Ishikawa (cell line): ENCODE results near the gene KNTC1.

ENCODE experiments used
- CEBPB ChIP-seq: IDR thresholded peaks from 2 replicates; pipeline ENCODE4 v1.6.1; 2012
- CREB1 ChIP-seq: IDR thresholded peaks from 2 replicates; pipeline ENCODE4 v1.6.1; 2012; ENCODE audit warnings: low read depth
- EGR1 ChIP-seq: IDR thresholded peaks from 2 replicates; pipeline ENCODE4 v1.6.1; 2012
- EP300 ChIP-seq: IDR thresholded peaks from 2 replicates; pipeline ENCODE4 v1.6.1; 2012; ENCODE audit warnings: borderline replicate concordance
- FOXM1 ChIP-seq: IDR thresholded peaks from 2 replicates; pipeline ENCODE4 v1.6.1; 2012; ENCODE audit warnings: low read depth, borderline replicate concordance
- NFIC ChIP-seq: IDR thresholded peaks from 2 replicates; pipeline ENCODE4 v1.6.1; 2012
- RAD21 ChIP-seq: IDR thresholded peaks from 2 replicates; pipeline ENCODE4 v1.6.1; 2012; ENCODE audit warnings: low read depth
- TAF1 ChIP-seq: IDR thresholded peaks from 2 replicates; pipeline ENCODE4 v1.6.1; 2012; ENCODE audit warnings: low read depth, mild to moderate bottlenecking
- TCF12 ChIP-seq: IDR thresholded peaks from 2 replicates; pipeline ENCODE4 v1.6.1; 2012; ENCODE audit warnings: low read depth
- TEAD4 ChIP-seq: IDR thresholded peaks from 2 replicates; pipeline ENCODE4 v1.6.1; 2012
- YY1 ChIP-seq: IDR thresholded peaks from 2 replicates; pipeline ENCODE4 v1.6.1; 2012; ENCODE audit warnings: low read depth
- ZBTB7A ChIP-seq: IDR thresholded peaks from 2 replicates; pipeline ENCODE4 v1.6.1; 2012; ENCODE audit warnings: low read depth
- TF ChIP-seq, protein P1 (sequence below): IDR thresholded peaks from 2 replicates; pipeline ENCODE4 v1.6.1; 2012
- TF ChIP-seq, protein P2 (sequence below): IDR thresholded peaks from 2 replicates; pipeline ENCODE4 v1.6.1; 2012
- TF ChIP-seq, protein P3 (sequence below): IDR thresholded peaks from 2 replicates; pipeline ENCODE4 v1.6.1; 2012; ENCODE audit warnings: low read depth, mild to moderate bottlenecking

The KNTC1 gene, protein sequence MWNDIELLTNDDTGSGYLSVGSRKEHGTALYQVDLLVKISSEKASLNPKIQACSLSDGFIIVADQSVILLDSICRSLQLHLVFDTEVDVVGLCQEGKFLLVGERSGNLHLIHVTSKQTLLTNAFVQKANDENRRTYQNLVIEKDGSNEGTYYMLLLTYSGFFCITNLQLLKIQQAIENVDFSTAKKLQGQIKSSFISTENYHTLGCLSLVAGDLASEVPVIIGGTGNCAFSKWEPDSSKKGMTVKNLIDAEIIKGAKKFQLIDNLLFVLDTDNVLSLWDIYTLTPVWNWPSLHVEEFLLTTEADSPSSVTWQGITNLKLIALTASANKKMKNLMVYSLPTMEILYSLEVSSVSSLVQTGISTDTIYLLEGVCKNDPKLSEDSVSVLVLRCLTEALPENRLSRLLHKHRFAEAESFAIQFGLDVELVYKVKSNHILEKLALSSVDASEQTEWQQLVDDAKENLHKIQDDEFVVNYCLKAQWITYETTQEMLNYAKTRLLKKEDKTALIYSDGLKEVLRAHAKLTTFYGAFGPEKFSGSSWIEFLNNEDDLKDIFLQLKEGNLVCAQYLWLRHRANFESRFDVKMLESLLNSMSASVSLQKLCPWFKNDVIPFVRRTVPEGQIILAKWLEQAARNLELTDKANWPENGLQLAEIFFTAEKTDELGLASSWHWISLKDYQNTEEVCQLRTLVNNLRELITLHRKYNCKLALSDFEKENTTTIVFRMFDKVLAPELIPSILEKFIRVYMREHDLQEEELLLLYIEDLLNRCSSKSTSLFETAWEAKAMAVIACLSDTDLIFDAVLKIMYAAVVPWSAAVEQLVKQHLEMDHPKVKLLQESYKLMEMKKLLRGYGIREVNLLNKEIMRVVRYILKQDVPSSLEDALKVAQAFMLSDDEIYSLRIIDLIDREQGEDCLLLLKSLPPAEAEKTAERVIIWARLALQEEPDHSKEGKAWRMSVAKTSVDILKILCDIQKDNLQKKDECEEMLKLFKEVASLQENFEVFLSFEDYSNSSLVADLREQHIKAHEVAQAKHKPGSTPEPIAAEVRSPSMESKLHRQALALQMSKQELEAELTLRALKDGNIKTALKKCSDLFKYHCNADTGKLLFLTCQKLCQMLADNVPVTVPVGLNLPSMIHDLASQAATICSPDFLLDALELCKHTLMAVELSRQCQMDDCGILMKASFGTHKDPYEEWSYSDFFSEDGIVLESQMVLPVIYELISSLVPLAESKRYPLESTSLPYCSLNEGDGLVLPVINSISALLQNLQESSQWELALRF (N-terminal part only)

DNA sequence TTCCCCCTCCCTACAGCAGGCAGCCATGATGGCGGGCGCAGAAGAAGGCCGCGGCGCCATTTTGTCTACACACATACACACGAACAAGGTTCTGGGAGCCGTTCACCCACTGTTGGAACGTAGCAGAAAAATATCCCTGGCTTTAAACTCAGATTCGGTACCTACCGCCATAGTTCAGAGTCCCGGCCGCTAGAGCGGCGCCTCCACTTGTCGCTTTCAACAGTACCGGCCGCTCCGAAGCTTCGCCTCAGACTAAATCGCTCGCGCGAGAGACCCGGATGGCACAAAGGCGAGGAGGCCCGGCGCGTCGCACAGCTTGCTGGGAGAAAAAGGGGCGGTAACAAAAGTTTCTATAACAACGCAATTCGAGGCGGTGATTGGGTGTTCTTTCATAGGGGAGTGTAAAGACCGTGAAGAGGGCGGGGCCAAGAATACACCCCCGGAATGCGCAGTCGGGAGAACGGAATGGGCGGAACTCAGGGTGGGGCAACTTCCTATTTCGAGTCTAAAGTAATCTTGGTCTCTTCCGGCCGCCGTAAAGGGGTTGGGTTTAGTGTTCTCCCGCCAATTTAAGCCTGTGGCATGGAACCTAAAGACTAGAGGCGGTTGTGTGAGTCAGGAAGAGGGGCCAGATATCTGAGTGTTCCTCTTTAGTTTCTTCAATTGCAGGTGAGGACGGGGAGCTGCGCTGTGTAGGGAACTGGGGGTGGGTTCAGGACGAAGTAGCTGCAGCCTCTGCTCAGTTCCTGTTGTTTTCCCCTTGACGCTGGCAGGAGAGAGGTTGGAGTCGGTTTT is at the start of gene KNTC1, which contains the start of gene RSRC2:
Gene KNTC1, plus strand, starts transcription at position 567 of the 795 bp plus-strand sequence. CDS start 2,815 bp downstream, outside the sequence.
Gene RSRC2, minus strand, starts transcription at position 254 of the 795 bp plus-strand sequence. Its CDS starts 83 bp downstream, at position 171.
- TF ChIP-seq FOXM1 = no peak
- no peak for TF ChIP-seq ZBTB7A
- peak; percentile 94 for TF ChIP-seq TAF1
- no peak for TF ChIP-seq CEBPB
- TF ChIP-seq YY1 = peak; percentile 99
- TF ChIP-seq CREB1 = no peak; the same call in 1 of the 2 replicates
- TF ChIP-seq, protein P1, sequence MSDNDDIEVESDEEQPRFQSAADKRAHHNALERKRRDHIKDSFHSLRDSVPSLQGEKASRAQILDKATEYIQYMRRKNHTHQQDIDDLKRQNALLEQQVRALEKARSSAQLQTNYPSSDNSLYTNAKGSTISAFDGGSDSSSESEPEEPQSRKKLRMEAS = peak; percentile 86
- no peak for TF ChIP-seq NFIC
- TF ChIP-seq EGR1 = peak; percentile 86
- TF ChIP-seq RAD21 = no peak
- TF ChIP-seq, protein P2, sequence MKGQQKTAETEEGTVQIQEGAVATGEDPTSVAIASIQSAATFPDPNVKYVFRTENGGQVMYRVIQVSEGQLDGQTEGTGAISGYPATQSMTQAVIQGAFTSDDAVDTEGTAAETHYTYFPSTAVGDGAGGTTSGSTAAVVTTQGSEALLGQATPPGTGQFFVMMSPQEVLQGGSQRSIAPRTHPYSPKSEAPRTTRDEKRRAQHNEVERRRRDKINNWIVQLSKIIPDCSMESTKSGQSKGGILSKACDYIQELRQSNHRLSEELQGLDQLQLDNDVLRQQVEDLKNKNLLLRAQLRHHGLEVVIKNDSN = no peak; the same call in 1 of the 2 replicates
- TF ChIP-seq, protein P3, sequence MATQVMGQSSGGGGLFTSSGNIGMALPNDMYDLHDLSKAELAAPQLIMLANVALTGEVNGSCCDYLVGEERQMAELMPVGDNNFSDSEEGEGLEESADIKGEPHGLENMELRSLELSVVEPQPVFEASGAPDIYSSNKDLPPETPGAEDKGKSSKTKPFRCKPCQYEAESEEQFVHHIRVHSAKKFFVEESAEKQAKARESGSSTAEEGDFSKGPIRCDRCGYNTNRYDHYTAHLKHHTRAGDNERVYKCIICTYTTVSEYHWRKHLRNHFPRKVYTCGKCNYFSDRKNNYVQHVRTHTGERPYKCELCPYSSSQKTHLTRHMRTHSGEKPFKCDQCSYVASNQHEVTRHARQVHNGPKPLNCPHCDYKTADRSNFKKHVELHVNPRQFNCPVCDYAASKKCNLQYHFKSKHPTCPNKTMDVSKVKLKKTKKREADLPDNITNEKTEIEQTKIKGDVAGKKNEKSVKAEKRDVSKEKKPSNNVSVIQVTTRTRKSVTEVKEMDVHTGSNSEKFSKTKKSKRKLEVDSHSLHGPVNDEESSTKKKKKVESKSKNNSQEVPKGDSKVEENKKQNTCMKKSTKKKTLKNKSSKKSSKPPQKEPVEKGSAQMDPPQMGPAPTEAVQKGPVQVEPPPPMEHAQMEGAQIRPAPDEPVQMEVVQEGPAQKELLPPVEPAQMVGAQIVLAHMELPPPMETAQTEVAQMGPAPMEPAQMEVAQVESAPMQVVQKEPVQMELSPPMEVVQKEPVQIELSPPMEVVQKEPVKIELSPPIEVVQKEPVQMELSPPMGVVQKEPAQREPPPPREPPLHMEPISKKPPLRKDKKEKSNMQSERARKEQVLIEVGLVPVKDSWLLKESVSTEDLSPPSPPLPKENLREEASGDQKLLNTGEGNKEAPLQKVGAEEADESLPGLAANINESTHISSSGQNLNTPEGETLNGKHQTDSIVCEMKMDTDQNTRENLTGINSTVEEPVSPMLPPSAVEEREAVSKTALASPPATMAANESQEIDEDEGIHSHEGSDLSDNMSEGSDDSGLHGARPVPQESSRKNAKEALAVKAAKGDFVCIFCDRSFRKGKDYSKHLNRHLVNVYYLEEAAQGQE = no peak
- peak; percentile 79 for TF ChIP-seq TEAD4
- peak; percentile 43; the same call in 1 of the 2 replicates for TF ChIP-seq EP300
- TF ChIP-seq TCF12 = peak; percentile 53; the same call in 1 of the 2 replicates

DNA sequence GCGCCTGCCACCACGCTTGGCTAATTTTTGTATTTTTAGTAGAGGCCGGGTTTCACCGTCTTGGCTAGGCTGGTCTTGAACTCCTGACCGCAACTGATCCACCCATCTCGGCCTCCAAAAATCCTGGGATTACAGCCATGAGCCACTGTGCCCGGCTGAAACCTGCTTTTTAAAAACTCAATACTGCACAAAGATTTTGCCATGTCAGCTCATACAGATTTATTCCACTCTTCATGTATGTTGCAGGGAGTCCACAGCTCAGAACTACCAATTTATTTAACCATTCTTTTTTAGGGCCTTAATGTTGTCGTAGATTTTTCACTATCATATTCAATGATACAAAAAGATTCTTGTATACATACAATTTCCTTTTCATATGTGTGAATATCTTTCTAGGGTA is 46.3 kb upstream of the KNTC1 start:
- TF ChIP-seq NFIC (no peak), TAF1 (no peak), EP300 (no peak), ZBTB7A (no peak), CREB1 (no peak), RAD21 (no peak), EGR1 (no peak), FOXM1 (no peak), TEAD4 (no peak)
- TF ChIP-seq, protein P3 = no peak
- TF ChIP-seq, protein P1 = no peak

DNA sequence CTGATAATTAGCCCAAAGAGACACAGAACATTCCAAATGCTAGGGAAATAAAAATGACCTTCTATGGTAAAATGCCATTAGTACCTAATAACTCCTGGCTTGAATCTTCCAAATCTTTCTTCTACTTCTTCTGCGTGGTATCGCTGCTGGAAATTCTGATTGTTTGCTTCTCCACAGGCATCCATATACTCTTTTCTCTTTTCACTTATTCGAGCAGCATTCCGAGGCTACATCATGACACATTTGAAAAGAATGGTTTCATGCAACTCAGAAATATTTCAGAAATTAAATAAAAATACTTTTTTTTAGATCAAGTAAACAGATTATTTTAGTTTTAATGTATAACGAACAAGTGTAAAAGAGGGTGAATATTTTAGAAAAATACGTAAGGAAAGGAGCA is 45.2 kb upstream of the KNTC1 start:
- TF ChIP-seq CREB1 (no peak), TCF12 (no peak), YY1 (no peak), TEAD4 (no peak), EP300 (no peak), FOXM1 (no peak), CEBPB (no peak), TAF1 (no peak), NFIC (no peak), ZBTB7A (no peak)
- TF ChIP-seq, protein P3 = no peak
